ENCODE measurements around the gene LEMD2.

DNA sequence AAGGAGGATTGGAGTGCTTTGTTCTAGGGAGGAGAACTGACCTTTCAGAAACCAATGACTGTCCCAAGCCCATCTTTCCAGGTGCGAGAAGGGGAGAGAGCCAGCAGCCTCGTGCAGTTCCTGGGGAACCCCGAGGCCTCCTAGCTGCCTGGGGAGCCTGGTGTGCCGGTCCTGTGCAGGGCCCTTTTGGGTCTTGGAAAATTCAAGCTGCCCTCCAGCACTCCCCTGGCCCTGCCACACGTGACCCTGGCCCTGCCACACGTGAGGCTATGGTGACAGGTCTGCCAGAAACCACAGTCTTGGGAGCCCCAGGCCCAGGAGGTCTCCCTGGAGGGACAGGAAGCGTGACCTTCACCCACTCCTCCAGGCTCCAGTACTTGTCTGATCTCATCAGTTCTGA, 57.9 kb downstream of the LEMD2 start:
- TF ChIP-seq FOXM1 (IDR thresholded peaks at IDR 0.05; ENCODE audit: borderline replicate concordance) (no peak), HDGF (IDR thresholded peaks at IDR 0.05; ENCODE audit: borderline replicate concordance) (no peak), ELF4 (IDR thresholded peaks at IDR 0.05) (no peak), BHLHE40 (IDR thresholded peaks at IDR 0.05; ENCODE audit: borderline replicate concordance) (no peak), NFRKB (IDR thresholded peaks at IDR 0.05) (no peak), ARNT (IDR thresholded peaks at IDR 0.05) (no peak), FOXK2 (IDR thresholded peaks at IDR 0.05) (no peak), TARDBP (IDR thresholded peaks at IDR 0.05) (no peak), FOXA1 (IDR thresholded peaks at IDR 0.05) (no peak), ZNF384 (IDR thresholded peaks at IDR 0.05) (no peak), SP1 (IDR thresholded peaks at IDR 0.05) (no peak)

Measured in HEK293T (cell line).